Activated T-cell treated with anti-CD3 and anti-CD28 coated beads for 4 hours (primary cell): ENCODE data around the gene FAM50B.

Experiments used
- DNase-seq: peaks from one replicate; pipeline ENCODE4 v3.0.0-alpha.2; 2020

Gene FAM50B

DNA sequence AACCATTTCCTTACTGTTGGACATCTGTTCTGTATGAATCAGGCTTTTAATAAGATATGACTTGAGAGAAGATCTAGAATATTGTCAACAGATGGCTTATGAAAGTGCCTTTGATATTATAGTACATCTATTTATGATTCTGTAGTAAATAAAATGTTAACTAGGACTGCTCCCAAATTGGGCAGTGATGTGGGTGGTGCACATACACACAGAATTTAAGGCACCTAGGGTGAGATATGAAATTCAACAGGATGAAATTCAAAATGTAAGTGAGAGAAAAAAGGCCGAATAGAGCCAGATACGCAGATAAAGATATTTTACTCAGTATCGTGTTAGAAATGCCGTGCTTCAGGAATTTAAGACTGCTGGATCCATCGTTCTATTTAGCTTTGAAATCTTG lies 26.3 kb downstream of the FAM50B start:
- DNase-seq: no peak

DNA sequence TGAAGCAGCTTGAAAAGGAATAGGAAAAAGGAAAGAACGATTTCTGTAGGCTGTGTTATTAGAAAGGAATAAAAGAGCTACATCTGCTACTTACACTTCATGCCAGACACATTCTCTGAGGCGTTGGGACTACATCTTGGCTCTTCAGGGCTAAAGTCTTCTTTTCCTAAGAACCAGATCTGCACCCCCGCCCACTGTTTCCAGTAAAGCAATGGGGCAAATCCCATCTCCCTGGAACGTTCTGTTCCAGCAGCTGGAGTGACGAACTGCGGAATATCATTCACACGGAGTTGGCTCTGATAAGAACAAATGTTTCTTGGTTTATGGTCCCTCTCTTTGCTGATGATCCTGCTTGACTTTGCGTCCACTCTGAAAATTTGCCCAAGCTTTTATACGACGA lies 26.9 kb downstream of the FAM50B start:
- DNase-seq: no peak

DNA sequence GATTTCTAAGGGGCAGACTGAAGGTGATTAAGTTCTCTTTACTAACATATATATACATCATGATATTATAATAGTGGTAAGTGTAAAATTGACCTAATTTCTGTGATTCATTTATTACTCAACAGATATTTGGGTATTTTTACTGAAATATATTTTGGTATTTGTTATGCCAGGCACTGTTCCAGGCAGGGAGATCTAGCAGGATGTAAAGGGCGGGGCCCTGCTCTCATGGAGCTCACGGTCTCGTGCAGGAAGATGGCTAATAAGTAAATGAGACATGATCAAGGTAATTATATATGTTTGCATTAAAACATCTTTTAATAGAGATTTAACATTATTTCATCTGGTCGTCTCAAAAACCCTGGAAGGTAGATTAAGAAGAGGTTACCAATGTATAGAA lies 27.7 kb downstream of the FAM50B start:
- no peak for DNase-seq

DNA sequence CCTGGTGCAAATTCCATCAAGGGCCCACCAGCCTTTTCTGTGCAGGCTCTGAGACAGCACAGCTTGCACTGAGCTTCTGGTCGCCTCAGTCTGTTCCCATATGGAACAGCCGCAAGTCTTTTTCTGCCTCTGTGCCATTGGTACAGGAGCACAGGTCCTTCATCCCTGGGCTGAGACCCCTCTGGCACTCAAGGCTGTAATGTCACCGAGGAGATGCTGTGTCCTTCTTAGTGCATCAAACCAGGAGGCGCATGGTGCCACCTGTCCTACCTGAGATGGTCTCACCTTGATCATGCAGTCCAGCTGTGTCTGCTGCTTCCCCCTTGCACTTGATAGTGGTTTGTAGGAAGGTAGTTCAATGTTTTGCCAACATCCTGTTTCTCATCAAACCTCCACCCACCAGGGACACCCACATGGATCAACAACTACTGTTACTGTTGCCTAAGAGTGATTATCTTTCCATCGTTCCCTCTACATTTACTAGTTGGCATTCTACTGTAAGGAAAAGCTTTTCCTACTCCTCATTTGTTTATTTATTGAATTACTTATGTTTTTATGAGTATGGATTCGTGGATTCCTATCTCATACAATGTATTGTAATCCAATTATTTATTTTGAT lies 29.0 kb downstream of the FAM50B start:
- DNase-seq: no peak

DNA sequence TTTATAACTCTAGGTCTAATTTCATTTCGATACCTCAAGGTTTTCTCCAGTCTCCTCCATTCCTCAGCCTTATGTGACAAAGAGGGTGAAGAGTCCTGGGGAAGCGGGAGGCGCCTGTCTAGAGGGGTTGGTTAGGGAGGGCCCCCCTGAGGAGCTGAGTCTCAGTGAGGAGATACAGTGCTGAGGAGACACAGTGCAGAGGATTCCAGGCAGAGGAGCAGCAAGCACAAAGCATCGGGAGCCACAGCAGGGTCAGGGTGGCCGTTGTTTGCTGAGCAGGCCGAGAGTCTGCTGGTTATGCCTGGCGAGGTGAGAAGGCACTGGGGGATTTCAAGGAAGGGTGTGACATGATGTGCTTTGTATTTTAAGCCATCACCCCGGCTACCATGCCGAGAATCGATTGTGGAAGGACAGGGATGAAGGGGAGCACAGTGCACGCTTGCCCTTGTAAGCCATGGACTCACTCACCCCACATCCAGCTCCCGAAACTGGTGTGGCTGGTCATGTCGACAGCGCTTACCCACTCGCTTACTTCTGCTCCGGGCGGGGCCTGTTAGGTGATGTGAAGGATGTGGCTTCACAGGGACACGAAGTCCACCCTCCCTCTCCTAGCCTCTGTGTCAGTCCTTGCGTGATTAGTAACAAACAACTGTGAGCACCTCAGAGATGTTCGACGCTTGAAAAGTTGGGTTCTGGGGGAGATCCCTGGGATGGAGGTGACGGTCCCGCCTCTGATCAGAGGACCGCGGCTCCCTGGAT lies 30.2 kb downstream of the FAM50B start:
- DNase-seq: no peak

DNA sequence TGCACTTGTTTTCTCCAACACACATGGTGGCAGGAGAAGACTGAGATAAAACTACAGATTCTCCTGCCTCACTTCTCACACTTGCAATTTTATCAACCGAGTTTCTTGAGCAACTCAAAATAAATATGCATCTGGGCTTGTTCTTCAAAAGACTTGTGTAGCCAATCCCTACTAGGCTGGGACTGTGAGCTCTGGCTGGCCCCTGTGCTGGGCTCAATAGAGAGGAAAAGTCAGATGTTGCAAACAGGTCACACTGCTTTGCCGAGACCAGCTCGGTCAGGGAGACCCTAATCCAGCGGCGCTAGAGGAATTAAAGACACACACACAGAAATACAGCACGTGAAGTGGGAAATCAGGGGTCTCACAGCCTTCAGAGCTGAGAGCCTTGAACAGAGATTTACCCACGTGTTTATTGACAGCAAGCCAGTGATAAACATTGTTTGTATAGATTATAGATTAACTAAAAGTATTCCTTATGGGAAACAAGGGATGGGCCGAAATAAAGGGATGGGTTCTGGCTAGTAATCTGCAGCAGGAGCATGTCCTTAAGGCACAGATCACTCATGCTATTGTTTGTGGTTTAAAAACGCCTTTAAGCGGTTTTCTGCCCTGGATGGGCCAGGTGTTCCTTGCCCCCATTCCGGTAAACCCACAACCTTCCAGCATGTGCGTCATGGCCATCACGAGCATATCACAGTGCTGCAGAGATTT lies 32.7 kb downstream of the FAM50B start:
- DNase-seq: no peak

DNA sequence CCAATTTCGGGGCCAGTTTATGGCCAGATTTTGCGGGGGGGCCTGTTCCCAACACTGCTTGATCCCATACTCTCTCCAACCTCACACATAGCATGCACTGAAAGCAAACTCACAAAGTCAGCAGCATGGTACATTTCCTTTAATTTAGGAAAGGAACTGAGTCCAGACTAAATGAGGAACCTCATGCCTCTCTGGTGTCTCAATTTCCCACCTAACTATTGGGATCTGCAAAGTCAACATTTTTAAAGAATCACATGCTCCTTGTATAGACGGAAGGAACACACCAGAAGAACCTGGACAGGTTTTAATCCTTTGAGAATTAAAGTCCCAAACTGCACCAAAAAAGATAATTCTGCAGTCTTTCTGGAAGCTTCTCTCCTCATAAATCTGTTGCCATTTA lies 33.3 kb downstream of the FAM50B start:
- DNase-seq: no peak

DNA sequence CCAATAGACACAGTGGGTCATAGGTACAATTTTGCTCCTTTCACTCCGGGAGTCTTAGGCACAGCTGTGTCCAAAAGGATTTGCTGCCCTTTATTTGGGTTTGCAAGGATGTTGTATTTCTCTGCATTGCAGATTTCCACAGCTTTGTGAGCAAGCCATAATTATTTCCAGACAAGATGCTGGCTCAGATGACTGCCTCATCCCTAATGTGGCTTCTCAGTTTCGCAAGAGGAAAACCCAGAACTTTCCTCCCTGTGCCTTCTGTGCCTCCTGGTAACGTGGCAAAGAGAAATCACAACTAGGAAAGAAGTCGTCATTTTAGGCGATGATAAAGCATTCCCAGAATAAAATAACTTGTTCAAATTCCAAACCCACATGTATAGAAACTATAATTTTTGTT lies 33.7 kb downstream of the FAM50B start:
- no peak for DNase-seq

DNA sequence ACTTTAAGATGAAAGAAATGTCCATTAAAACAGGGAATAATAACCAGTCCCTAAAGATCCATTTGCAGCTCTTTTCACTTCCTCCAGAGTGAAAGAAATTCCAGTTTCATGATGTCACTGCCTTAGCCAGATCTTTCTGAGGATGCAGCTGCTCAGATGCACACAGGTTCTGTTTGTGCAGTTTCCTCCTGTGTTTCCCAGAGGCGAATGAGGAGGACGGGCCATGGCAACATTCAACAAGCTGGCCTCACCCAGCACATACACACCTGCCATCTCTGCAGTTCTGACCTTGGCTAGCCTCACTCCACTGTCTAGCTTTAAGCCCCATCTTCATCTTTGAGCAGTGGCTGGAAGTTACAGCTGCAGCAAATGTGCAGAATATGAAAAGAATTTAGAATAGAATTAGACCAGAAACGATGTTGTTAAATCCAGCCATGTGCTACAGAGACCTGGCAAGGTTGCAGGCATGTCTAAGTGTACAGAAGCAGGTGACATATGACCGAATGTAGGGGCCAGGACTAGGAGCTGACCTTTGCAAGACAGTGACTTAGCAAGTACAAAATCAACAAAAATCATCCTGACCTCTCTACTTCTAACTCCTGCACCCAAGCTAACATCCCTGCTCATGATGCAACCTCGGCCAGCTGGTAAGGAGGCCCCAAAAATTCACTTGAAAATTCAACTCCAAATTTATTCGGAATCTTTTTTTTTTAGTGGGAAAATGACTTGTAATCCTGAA lies 35.0 kb downstream of the FAM50B start:
- DNase-seq: no peak

DNA sequence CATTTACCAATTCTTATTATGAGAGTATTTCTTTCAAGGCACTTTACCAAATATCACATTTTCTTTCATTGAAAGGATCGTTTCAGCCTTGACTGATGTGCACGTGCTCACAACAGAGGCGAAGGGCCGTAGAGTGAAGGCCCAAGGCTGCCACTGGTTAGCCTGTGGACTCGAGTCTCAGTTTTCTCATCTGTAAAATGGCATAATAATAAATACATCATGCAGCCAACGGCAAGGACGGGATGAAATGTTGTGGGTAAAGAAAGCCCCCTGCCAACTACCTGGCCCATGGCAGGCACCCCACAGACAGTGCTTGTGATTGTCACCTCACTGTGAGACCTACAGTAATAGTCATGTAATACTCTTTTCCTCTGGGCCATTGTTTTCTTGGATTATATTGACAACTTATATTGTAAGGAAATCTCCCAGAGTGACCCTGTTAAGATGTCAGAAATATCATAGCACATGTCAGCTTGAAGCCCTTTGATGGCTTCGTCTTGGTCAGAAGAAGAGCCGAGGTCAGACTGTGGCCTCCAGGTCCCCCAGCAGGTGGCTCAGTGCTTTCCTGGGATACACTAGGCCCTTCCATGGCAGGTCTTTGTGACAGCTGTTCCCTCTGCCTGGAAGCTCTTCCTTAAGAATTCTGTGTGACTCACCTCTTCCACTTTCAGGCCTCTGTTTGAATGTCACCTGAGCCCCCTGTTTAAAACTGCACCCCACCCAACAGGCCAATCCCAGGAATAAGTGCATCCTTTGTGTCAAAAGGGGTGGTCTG lies 36.3 kb downstream of the FAM50B start:
- DNase-seq: no peak

DNA sequence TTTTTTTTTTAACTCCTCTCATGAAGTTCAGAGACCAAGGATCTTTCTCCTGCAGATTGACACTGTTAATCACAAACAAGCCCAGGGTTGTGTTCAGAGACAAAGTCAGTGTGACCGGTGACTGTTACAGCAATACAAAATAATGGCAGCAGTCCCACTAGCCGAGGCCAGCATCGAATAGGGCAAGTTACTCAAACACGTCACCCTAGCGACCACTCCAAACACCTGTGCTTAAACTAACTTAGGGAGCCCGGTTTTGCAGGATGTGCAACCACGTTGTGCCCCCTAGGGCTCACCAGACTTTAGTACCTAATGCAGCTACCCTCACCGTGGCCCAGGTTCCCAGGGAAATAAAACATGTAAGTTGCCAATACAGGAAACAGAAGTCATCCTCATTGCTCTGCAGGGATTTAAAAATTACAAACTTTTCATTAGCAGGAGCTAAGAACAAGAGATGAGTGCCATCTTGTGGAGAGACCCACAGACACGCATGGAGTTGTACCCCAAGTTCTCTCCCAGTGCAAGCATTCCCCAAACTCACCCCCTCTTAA lies 38.1 kb downstream of the FAM50B start:
- no peak for DNase-seq

DNA sequence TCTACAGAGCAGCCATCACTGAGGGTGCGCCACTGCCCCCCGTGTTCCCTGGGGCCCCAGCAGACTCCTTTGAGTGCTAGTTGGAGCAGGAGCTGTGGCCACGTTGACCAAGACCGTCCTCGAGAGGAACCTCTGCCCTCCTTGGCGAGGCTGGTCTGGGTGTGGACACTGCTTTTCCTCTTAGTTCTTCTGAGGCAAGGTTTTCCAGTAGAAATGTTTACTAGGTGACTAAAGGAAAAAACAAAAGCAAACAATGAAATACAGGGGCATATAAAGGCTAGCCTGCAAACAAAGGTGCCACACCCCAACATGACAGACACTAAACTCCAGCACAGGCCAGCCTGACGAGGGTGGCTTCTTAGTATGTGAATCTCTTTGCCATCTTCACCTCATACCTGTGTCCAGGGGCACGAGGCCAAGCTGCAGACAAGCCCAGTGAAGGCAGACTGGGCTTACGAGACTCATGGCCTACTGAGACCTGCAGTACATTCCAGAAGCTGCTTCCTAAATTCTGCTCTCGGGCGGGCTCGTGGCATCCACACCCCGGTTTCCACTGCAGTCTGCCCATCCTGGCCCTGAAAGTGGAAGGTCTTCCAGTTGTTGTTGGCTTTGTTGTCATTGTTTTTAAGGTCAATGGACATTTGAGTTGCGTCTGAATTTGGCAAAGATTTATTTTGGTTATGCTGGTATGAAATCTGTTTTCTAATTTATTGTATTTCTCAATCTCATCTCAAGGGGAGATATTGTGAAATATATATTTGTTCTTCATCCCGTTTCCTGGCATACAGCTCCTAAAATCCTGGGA lies 39.2 kb downstream of the FAM50B start:
- no peak for DNase-seq

DNA sequence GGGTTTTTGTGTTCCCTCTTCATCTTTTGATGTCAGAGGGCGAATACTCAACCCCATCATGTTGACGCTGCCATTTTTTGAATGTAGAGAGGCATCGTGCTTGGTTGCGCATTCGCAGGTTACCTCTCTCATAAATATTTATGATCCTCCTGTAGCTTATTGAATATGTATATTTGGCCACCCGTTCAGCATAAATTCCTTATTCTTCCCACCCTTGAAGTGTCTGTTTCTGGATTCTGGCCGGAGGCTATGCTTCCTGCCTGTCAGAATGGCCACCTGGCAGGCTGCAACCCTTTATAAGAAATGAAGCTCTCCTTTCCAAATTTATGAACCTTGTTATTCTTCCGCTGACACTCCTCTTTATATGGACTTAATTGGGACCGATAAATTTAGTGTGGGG lies 40.9 kb downstream of the FAM50B start:
- no peak for DNase-seq

DNA sequence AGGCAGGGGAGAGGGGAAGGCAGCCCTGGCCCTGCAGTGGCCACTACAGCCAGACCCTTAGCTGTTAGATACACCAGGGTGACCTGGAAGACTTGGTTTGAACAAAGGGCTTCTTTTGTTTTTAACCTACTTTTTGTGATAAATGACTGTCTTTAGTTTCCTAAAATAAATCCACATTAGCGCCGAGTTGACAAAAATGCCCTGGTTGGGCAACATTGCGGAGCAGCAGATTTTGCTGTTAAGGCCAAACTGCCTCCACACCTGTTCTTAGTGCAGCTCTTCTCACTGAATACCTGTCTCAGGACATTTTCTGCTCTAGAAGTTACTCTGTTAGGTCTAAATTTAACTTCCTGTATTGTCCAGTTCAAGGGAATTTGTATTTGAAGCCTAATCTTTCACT lies 42.7 kb downstream of the FAM50B start:
- DNase-seq: no peak

DNA sequence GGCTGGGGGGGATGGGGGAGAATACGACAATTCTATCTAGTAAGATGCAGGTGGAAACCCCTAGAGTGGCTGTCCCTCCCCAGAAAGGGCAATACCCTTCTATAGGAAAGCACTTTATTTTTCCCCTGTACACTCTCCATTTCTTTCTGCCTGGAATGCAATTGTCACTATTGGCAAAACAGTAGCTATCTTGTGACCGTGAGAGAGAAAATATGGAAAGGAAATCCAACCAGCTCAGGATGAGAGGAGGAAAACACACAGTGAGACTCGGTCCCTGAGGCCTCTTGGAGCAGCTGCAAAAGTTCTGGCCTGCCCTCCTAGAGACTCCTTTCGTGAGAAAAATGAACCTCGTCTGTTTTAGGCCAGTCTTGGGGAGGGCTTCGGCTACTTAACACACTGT lies 43.4 kb downstream of the FAM50B start:
- DNase-seq: no peak

DNA sequence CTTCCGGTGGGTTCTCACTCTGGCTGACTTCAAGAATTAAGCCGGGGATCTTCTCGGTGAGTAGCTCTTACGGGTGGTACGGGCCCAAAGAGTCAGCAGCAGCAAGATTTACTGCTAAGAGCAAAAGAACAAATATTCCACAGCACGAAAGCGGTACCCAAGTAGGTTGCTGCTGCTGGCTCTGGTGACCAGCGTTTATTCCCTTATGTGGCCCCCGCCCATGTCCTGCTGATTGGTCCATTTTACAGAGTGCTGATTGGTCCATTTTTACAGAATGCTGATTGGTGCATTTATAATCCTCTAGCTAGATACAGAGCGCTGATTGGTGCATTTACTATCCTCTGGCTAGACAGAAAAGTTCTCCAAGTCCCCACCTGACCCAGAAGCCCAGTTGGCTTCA lies 44.3 kb downstream of the FAM50B start:
- DNase-seq: no peak

DNA sequence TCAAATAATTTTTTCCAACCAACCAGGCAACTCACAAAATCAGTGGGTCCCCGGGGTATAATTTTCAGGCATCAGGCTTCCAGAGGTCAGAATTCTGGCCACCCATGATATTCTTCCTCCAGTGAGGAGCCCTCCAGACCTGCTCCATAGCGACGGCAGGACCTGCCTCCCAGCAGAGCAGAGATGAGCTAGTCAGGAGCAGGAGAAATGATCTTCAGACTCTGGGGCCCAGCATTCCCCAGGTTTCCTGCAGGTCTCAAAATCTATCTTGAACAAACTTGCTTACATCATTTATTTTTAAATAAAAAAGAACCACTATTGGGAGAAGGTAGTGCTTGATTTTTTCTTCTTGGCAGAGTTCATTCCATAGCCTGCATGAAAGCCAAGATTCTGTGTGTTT lies 44.7 kb downstream of the FAM50B start:
- no peak for DNase-seq

DNA sequence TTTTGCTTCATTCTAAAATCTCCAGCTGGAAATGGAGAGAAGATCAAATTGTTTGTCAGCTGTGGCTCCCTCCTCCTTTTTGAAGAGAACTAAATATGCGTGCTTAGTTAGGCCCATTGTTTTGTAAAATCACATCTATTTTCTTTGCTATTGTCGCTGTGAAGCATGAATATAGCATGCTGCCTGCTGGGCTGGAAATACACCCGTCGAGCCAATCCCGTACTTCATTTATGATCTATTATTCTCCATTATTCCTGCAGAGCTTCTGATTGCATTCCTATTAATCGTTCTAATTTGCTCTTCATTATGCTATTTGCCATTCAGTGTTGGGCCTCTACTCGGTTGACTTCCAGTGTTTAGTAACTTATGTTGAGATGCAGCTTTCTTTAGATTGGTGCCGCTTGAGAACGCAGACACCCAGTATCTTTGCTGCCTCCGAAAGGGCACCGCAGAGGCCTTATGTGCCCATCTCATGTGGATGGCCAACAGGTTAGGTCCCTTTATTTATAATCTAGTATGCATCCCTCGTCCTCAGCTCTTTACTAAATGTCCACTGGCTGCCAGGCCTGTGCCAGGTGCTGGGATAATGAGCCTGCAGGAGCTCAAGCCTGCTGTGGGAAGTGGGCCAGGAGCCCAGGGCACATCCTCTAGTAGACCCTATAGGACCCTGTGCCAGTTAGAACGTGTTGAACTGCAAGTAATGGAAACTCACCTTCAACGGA lies 45.6 kb downstream of the FAM50B start:
- no peak for DNase-seq

DNA sequence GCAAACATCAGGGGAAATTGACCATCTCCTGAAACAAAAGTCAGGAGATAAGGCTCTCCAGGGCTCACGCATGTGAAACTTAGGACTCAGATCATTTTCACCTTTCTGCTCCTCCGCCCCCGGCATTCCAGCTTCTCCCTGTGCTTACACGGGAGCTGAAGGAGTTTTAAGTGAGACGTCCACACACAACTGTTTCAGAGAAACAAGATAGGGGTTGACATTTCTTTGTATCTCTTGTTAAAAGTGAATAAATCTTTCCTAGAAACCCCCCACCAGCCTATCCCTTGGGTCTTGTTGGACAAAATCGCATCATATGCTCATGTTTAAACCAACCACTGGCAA lies 46.1 kb downstream of the FAM50B start:
- DNase-seq: no peak

DNA sequence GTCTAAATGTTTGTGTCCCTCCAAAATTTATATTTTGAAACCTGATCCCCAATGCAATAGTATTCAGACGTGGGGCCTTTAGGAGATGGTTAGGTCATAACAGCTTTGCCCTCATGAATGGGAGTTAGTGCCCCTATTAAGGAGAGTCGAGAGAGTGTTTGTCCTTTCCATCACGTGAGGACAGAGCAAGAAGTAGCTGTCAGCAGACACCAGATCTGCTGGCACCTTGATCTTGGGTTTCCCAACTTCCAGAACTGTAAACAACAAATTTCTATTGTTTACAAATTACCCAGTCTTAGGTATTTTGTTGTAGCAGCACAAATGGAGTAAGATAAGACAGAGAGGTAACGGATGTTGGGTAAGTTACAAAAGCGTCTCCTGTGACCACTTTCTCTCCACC lies 46.6 kb downstream of the FAM50B start:
- no peak for DNase-seq
